ENCODE data around the gene GLIS2.

DNA sequence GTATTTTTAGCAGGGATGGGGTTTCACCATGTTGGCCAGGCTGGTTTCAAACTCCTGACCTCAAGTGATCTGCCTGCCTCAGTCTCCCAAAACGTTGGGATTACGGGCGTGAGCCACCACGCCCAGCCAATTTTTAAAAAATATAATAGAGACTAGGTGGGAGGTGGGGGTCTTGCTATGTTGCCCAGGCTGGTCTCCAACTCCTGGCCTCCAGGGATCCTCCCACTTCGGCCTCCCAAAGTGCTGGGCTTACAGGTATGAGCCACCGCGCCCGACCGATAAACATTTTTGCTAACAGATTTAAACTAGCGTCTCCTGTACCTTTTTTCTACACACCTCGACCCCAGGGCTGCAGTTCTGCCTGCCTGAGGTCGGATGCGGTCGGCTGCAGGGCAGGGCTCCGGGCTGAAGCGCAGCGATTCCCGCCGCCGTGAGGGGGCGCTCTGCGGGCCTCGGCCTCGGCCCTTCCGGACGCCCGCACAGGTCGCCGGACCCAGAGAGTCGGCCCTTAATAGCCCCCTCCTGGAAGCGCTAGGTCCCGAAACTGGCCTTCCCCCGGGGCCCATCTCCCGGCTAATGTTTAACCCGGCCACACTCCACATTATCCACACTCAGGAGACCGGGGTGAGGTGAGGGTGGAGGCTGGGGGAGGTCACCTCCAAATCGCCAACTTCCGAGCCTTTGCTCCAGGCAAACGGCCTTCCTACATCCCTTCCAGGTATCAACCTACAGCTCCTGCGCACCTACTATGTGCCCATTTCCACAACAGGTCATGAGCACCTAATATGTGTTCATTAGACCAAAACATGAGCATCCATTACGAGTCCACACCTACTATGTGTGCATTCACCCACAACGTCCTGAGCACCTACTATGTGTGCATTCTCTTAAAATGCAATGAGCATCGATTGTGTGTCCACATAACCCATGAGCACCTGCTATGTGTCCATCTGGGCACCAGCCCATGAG lies 2.0 kb upstream of the GLIS2 start:
- TF ChIP-seq, protein P1, sequence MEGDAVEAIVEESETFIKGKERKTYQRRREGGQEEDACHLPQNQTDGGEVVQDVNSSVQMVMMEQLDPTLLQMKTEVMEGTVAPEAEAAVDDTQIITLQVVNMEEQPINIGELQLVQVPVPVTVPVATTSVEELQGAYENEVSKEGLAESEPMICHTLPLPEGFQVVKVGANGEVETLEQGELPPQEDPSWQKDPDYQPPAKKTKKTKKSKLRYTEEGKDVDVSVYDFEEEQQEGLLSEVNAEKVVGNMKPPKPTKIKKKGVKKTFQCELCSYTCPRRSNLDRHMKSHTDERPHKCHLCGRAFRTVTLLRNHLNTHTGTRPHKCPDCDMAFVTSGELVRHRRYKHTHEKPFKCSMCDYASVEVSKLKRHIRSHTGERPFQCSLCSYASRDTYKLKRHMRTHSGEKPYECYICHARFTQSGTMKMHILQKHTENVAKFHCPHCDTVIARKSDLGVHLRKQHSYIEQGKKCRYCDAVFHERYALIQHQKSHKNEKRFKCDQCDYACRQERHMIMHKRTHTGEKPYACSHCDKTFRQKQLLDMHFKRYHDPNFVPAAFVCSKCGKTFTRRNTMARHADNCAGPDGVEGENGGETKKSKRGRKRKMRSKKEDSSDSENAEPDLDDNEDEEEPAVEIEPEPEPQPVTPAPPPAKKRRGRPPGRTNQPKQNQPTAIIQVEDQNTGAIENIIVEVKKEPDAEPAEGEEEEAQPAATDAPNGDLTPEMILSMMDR (IDR thresholded peaks at IDR 0.05 in 2 of 3, conservative IDR thresholded peaks at IDR 0.05 in 1 of 3; ENCODE audit: control insufficient read depth in 2 of 3, extremely low read depth in 1 of 3, insufficient read depth in 1 of 3, low read depth in 3 of 3, low read length in 3 of 3): peak; percentile 61 to 77 (median 67)
- TF ChIP-seq POLR2A (IDR thresholded peaks at IDR 0.05; ENCODE audit: low read depth, low read length): no peak
